GM19035 (cell line): ENCODE results near the gene RSL24D1.
"Not testable (repeated sequence)": the region's sequence is repeated elsewhere in the genome, so short reads cannot be mapped to it uniquely, and the experiment has no call there.

Experiments used
- ATAC-seq: cut with Tn5 transposase; IDR thresholded peaks from one replicate; pipeline ENCODE4 v1.9.1; 2021; ENCODE audit not compliant: unreplicated experiment

Gene RSL24D1

DNA sequence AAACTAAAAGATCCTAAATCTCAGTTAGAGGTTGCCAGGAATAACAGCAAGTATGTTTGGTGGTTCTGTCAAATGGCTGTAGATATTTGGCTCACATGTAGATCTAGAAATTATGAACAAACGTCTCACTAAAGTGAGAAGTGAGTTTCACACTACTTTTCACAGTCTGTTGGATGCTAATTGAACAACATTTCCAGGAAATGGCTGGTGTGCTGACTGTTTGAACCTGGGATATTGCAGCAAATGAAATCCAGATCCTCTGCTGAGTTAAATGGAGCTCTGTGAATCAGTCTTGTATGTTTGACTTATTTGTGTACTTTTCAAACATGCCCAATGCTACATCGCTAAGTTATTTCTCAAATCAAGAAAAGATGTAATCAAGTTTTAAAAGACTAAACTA is 21.3 kb upstream of the RSL24D1 start:
- no peak for ATAC-seq

GRCh38 chr15:55204464-55204863 is 7.7 kb upstream of the RSL24D1 start:
- ATAC-seq = no peak

GRCh38 chr15:55202206-55202605 is 5.5 kb upstream of the RSL24D1 start:
- ATAC-seq = no peak

DNA sequence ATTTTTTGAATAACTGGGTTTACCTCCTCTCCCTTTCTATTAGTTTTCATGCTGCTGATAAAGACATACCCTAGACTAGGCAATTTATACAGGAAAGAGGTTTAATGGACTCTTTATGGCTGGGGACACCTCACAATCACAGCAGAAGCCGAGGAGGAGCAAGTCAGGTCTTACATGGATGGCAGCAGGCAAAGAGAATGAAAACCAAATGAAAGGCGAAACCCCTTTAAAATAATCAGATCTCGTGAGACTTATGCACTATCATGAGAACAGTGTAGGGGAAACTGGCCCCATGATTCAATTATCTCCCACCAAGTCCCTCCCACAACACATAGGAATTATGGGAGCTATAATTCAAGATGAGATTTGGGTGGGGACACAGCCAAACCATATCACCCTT is 2.0 kb upstream of the RSL24D1 start:
- ATAC-seq = no peak

GRCh38 chr15:55197719-55198118 is 978 bp upstream of the RSL24D1 start:
- no peak for ATAC-seq

GRCh38 chr15:55197362-55197705 is 593 bp upstream of the RSL24D1 start:
- ATAC-seq = peak; percentile 23

DNA sequence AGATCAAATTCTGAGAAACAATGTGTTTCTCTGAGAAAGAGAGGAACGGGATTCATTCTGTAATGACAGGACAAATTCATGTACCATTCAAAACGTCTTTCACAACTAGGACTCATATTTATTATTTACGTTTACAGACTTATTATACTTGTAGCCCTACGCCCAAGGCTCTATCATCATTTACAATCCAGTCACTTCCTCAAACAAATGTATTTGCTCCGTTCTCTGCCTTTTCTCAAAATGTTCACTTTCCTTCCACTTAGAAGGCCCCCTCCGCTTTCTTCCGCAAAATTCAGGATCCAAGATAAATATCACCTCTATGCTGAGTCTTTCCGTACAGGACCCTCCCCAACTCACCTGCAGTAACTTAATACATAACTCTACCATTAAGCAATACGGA is 745 bp downstream of the RSL24D1 start:
- ATAC-seq = no peak

DNA sequence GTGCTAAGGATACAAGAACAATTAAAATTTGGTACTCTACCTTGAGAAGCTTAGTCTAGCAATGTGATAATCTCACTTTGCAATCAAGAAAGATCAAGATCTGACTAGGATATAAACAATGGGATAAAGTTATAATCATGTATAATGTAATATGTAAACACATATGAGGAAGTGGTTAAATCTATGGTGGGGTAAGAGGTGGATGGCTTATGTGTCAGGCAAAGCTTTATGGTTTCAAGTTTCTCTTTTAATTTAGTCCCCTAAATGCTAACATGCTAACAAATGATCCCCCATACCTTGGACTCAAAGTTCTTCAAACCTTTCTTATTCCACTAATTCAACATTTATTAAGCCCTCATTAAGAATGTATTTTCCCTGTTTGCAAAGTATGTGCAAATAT is 2.5 kb downstream of the RSL24D1 start:
- no peak for ATAC-seq

DNA sequence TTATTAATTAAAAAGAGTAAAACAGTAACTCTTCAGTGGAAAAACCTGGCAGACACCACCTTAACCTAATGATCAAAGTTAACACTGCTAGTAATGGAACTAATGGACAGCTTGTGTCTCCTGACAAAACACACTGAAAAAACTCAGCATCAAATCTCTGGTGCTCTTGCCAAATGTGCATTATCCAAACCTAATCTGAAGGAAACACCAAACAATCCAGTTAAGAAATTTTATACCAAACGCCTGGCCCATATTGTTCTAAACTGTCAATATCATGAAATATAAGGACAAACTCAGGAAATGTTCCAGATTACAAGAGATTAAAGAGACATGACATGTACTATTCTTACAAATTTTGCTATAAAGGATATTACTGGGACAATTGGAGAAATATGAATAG is 10.4 kb downstream of the RSL24D1 start:
- no peak for ATAC-seq

DNA sequence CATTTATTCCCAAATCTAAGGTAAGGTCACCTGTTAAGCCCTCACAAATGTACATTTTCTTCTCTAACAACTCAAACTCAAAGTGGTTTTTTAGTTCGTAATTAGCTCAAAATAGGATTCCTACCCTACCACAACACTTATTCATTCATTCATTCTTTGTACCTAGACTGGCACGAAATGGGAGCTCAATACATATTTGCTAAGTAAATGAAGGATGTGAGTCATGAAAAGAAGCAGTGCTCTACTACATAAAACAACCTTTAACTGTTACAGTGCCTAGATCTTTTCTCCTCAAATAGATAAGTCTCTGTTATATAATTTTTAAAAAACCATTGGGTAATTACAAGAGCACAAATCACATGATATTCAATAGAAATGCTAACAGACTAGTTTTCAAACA is 13.1 kb downstream of the RSL24D1 start:
- ATAC-seq = no peak

GRCh38 chr15:55179141-55179540 is 17.6 kb downstream of the RSL24D1 start:
- no peak for ATAC-seq

DNA sequence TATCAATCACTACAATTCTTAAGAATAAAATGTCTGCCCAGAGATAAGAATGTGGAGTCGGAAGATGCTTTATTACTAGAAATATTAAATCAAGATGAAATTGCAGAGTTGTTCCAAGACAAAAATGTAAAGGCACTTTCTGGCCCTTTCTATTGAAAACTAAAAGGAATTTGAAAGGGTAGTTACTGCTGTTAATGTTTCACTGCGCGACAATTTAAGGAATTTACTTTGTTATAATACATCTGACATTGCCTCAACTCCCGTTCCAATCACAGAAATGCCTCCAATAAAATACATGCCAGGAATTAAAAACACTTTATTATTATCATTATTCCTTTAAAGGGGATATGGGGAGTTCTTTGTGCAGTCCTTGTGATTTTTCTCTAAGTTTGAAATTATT is 26.4 kb downstream of the RSL24D1 start:
- ATAC-seq = no peak

DNA sequence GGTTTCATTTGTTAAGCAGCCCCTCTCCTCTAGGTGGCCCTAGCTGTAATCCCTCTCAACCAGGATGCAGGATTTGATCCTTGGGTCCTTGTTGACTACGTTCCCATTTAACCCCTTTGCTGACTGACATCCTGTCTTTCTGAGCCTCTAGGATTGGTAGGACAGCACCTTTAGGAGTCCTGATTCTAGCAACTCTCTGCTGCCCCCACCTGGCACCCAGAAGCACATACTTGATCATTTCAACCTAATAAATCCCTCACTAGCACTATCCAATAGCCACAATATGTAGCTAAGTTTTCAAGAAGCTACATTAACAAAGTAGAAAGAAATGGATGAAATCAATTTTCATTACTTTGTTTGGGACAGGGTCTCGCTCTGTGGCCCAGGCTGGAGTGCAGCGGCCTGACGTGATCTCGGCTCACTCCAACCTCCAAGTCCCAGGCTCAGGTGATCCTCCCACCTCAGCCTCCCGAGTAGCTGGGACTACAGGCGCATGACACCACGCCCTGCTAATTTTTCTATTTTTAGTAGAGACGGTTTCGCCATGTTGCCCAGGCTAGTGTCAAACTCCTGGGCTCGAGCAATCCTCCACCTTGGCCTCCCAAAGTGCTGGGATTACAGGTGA is 28.3 kb downstream of the RSL24D1 start:
- peak; percentile 82 for ATAC-seq

GRCh38 chr15:55164284-55164683 is 32.5 kb downstream of the RSL24D1 start:
- ATAC-seq = no peak

DNA sequence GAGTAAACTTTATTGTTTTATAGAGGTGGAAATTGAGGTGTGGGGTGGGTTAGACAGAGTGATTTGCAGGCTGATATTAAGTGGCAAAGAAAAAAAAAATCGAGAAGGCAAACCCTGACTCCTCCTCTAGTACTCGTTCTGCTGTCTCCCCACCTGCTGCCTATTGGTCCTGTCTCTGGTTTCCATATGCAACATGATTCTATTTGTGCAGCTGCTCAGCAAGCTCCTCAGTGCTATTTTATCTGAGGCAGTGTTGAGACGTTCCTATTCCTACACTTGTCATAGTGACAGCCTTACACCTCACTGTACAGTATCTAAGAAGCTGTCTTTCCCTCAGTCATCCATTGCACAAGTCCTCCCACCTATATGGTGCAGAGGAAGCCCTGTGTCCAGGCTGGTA is 45.1 kb downstream of the RSL24D1 start:
- no peak for ATAC-seq

DNA sequence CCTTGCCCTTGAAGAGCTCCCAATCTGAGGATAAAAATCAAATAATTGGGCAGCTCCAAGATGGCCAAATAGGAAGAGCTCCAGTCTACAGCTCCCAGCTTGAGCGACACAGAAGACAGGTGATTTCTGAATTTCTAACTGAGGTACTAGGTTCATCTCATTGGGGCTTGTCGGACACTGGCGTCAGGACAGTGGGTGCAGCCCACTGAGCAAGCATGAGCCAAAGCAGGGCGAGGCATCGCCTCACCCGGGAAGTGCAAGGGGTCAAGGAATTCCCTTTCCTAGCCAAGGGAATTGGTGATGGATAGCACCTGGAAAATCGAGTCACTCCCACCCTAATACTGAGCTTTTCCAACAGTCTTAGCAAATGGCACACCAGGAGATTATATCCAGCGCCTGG is 53.6 kb downstream of the RSL24D1 start:
- not testable (repeated sequence) for ATAC-seq

GRCh38 chr15:55133972-55134371 is 62.8 kb downstream of the RSL24D1 start:
- ATAC-seq = no peak

- no peak for ATAC-seq
Observed at GRCh38 chr15:55132672-55133071, 64.1 kb downstream of the RSL24D1 start.
